ENCODE data around the gene KIF12. TPM values are rescaled to one million over a fixed set of nuclear protein-coding genes. Genes with fewer than 3 reads are reported as not detected.

Gene KIF12
- total RNA-seq, 1 donor from 2014 or later, result not detected

DNA sequence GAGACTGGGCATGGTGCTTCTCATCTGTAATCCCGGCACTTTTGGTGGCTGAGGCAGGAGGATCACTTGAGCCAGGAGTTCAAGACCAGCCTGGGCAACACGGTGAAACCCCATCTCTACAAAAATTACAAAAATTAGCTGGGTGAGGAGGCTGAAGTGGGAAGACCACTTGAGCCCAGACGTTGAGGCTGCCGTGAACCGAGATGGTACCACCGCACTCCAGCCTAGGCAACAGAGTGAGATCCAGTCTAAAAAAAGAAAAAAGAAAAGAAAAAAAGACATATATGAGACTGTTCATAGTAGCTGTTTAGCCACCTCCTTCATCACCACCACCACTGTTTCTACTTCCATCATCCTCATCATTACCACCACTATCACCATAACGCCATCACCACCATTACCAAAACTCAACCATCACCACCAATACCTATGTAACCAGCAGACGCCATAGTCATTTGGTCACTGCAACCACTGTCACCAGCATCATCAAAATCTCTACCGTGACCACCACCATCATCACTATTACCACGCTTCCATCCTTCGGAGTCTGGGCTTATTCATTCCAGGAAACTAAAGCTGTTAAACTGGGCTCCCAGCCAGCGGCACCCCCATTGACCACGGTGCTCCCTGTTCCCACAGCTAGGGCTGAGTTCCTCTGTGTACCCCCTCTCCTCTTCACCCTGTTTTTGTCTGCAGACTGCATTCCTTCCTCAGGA, 8.4 kb upstream of the KIF12 start:
- no peak for DNase-seq (ENCODE audit: low read depth in 2 of 2)

GRCh38 chr9:114105236-114105635, 6.1 kb upstream of the KIF12 start:
- DNase-seq (ENCODE audit: low read depth in 2 of 2), result no peak

DNA sequence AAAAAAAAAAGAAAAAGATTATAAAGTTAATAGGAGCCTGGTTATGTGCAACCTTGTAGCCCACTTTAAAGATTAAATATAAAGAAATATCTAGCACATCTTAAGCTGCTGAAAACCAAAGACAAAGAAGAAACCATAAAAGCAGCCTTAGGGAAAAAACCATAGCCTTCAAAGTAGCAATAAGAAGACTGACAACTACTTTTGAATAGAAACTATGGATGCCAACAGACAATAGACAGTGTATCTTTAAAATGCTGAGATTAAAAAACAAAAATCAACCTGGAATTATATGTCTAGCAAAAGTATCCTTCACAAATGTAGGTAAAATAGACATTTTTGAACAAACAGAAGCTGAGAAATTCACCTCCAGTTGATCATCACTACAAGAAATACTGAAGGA, 3.4 kb upstream of the KIF12 start:
- DNase-seq (ENCODE audit: low read depth in 2 of 2), result no peak

DNA sequence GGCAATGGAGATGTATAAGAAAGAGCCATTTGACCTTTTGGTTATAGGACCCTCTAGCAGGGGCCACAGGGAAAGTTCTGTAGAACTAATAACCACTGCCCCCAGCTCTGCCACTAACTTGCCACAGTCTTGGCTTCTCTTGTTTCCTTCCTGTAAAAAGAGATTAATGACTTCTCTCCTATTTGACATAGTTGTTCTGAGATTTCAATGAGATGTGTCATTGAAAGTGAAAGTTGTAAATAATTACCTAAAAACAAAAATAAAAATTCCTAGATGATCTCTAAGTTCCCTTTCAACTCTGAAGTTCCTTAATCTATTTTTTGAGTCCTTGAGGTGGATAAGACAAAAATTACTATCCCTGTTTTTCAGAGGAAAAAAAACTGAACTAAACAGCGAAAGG, 1.4 kb upstream of the KIF12 start:
- peak in 1 of 2 donors; percentile 28 for DNase-seq (ENCODE audit: low read depth in 2 of 2)

DNA sequence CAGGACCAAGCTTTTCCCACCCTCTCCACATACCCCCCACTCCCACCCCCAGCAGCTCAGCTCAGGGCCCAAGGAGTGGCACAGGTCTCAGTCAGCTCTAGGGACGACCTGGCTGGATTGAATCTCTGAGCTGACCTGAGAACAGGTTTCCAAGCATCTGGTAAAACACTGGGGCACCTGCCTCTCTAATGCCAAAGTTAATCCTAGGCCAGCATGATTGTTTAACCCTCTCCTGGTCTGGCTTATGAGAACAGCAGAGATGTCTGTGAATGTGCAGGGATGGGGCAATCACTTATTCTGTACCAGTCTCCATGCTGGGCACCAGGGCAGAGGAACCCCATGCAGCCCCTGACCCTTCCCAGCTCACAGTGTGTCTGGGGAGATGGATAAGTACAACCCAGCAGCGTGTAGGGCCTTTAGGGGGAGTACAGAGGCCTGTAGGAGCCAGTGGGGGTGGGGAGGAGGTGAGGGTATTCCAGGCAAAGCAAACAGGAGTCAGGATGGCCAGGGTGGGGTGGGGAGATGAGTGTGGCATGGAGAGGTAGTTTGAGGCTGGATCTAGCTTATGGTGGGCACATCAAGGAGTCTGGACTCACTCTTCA, 678 bp upstream of the KIF12 start:
- no peak for DNase-seq (ENCODE audit: low read depth in 2 of 2)

DNA sequence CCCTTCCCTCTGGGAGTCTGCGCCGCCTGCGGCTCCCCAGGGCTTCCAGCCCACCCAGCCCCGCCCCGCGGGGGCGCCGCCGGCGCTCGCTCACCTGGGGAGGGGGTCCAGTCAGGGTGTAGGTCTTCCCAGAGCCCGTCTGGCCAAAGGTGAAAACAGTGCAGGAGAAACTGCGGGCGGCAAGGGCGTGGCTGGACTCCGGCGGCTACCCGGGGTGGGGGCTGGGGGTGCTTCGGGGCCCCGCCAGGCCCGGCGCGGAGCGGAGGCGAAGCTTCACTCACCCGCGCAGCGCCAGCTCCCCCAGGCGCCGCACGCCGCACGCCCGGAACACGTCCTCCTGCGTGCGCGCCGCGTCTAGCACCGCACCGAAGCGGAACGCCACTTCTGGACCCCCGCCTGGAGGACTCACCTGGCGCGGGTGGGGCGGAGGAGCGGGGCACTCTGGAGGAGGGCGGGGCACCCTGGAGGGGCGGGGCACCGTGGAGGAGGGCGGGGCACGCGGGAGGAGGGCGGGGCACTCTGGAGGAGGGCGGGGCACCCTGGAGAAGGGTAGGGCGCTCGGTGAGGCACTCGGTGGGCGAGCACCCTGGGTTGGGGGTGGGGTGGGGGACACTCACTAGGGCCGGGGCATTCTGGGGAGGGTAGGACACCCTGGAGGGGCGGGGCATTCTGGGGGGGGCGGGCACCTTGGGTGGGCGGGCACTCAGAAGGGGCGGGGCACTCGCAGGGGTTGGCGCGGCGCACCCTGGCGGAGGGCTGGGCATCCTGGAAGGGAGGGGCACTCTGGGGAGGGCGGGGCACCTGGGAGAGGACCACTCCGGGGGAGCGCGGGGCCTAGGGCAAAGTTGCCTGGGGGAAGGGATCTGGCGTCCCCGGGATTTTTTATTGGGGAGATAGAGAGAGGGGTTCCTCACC, 814 bp downstream of the KIF12 start:
- peak in 1 of 2 donors; percentile 41 for DNase-seq (ENCODE audit: low read depth in 2 of 2)

GRCh38 chr9:114097613-114098020, 1.5 kb downstream of the KIF12 start:
- DNase-seq (ENCODE audit: low read depth in 2 of 2), result peak; percentile 14 to 61

- DNase-seq (ENCODE audit: low read depth in 2 of 2), result no peak
Observed at GRCh38 chr9:114096866-114097612, 2.1 kb downstream of the KIF12 start.

DNA sequence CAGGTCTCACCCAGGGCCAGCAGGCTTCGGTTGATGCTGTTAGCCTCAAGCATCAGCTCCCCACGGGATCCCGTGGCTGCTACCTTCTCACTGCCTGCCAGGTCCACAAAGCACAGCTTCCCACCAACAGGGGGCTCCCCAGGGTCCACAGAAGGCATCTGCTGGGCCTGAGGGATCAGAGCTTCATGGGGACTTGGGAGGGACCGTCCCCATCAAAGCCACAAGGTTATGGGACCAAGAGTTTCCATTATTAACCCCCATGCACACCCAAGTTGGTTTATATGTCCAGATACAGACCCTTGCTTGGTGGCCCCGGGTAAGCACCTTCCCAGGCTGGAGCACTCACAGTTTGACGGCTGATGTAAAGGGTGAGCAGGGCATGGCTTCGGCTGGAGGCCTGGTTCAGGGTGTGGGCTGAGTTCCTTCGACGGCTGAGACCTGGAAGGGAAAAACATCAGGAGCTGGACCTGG, 3.0 kb downstream of the KIF12 start:
- peak in 1 of 2 donors; percentile 16 for DNase-seq (ENCODE audit: low read depth in 2 of 2)

DNA sequence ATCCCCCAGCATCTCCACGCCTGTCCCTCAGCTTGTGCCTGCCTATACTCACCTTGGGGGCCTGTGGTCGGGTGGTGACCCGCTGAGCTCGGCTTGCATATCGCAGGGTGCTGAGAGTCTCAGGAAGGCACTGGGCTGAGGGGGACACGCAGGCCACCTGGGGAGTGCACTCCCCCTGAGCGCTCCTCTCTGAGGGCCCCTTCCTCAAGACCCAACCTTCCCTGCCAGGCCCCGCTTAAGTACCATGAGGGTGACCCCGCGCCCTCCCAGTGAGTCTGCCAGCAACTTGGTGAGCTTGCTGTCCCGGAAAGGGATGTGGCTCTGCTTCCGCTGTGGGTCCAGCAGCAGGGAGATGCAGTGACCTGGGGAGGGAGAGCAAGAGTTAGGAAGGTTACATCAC, 4.1 kb downstream of the KIF12 start:
- no peak for DNase-seq (ENCODE audit: low read depth in 2 of 2)

GRCh38 chr9:114093761-114094505, 5.2 kb downstream of the KIF12 start:
- DNase-seq (ENCODE audit: low read depth in 2 of 2), result no peak

DNA sequence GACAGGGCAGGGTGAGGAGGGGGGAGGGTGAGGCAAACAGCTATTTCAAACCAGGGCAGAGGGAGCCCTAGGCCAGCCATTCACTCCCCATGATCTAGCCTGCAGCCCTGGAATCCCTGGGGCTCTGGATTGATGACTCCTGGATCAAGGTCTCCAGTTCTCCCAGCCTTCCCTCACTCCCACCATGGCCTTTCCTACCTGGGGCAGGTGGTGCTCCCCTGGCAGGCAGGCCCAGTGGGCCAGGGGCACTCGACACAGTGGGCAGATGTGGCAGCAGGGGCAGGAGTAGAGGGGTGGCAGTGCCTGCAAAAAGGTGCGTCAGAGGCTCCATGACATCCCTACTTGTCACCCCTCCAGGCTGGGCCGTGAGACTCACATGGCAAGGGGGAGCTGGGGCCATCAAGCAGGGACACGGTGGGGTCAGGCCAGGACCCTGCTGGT, 6.0 kb downstream of the KIF12 start:
- DNase-seq (ENCODE audit: low read depth in 2 of 2), result no peak

GRCh38 chr9:114092336-114092735, 6.8 kb downstream of the KIF12 start:
- DNase-seq (ENCODE audit: low read depth in 2 of 2), result no peak

DNA sequence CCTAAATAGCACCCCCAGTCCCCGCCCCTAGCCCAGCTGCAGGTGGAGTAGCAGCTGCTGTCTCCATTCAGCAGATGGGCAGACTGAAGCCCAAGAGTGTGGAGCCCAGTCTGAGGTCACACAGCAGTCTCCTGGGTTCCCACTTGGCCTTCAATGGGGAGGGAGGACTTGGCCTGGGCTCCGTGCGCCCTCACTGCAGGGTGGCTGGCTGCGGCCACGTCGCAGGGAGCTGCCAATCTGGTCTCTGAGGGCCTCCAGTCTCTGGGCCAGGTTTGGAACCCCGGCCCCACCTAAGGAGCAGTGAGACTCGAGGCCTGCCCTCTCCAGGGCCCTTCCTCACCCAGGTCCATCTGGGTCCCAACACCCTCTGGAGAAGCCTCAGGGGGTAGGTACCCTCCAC, 7.4 kb downstream of the KIF12 start:
- no peak for DNase-seq (ENCODE audit: low read depth in 2 of 2)

DNA sequence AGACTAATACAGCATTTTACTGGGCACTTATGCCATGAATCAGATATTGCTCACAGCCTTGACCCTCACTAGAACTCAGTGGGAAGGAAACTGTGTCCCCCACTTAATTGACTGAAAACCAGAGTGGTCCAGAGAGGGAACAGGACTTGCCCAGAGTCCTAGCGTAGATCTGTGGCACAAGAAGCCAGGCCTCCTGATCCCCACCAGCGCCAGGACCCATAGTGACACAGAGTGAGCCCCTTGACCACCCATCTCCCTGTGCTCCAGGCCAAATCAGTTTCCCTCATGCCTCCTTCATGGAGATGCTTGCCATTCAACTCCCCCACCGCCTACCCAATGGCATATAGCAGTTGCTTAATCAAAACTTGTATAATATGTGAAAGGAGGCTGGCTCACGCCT, 8.3 kb downstream of the KIF12 start:
- no peak for DNase-seq (ENCODE audit: low read depth in 2 of 2)

- DNase-seq (ENCODE audit: low read depth in 2 of 2), result no peak
Observed at GRCh38 chr9:114089206-114089840, 9.8 kb downstream of the KIF12 start.

DNA sequence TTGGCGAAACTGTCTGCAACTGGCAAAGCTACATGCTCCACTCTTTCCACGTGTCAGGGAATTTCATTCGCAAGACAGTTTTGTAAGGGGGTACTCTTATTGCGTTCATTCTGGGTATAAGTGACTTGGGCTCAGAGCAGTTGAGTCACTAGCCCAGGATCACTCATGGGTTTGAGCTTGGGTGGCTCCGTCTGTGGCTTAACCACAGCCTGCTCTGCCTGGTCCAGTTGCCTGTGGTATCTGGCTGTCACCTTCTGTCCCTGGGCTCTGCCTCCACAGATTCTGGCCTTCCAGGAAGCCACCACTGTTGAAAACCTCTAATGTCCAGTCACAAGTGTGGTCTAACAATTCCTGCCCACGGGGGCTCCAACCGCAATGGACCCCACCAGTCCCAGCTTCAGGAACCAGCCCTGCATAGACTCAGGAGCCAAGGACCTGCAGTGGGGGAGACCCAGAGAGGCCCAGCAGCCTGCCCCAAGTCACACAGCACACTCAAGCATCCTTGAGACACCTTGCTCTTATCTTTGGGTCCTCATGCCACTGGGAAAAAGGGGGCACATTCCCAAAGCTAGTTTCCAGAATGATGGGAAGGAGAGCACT, 10.4 kb downstream of the KIF12 start:
- no peak for DNase-seq (ENCODE audit: low read depth in 2 of 2)

GRCh38 chr9:114087721-114088120, 11.4 kb downstream of the KIF12 start:
- DNase-seq (ENCODE audit: low read depth in 2 of 2), result no peak

DNA sequence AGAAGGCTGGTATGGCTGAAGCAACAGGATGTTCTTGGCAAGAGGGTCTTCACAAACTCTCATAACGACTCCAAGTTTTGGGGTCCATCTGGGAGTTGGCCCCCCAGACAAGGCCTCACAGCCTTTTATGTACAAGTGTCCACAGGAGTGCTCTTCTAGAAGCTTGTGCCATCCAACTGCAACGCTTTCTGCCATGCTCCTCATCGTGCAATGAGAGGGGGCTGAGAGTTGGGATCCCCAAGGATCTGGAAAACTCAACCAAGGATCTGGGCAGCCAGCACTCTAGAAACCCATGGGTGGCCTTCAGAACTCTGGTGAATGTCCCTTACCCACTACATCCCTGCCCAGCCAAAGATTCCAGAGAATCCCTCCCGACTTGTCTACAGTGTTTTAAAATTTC, 12.5 kb downstream of the KIF12 start:
- DNase-seq (ENCODE audit: low read depth in 2 of 2), result no peak

DNA sequence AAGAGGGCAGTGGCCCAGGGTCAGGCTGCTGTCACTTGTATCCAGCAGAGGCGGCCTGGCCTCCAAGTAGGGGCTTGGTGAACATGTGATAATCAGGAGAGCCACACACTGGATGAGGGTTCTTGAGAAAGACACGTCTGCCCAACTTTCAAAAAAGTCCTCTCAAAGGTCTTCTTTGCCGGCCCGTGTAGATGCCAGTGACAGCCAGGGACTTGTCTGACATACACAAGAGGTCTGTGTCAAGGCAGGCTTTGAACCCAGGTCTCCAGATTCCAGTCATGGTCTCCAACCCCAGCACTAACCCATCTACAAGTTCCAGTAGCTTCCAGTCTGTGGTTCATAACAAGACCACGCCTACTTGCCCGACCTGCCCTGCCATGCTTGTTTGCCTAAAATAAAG, 13.1 kb downstream of the KIF12 start:
- DNase-seq (ENCODE audit: low read depth in 2 of 2), result no peak

Measured in dermis microvascular lymphatic vessel endothelial cell (primary cell).